Measurements from ENCODE around the gene DISC1.

- TF ChIP-seq CTCF (IDR thresholded peaks at IDR 0.05): no peak
- no peak for TF ChIP-seq POLR2A (IDR thresholded peaks at IDR 0.05)
Measured at GRCh38 chr1:232062967-232063366, 436.4 kb downstream of the DISC1 start.
